H1 (cell line): Measurements from ENCODE around the gene ADGRV1.

Experiments used
- CTCF ChIP-seq, 3 experiments: IDR thresholded peaks; 1 replicate in 2 of 3; 2 replicates in 1 of 3; pipeline versions ENCODE4 v1.5.1 to v1.6.1; 2011; ENCODE audit warnings: low read length in 3 of 3, mild to moderate bottlenecking in 3 of 3, inconsistent platforms in 2 of 3, low read depth in 1 of 3, moderate library complexity in 1 of 3; ENCODE audit not compliant: insufficient read depth in 1 of 3; ENCODE audit errors: control extremely low read depth in 1 of 3
- FOSL1 ChIP-seq: IDR thresholded peaks from 2 replicates; pipeline ENCODE4 v1.6.1; 2011; ENCODE audit warnings: mild to moderate bottlenecking, low read depth, low read length, moderate library complexity; ENCODE audit not compliant: insufficient read depth
- MAFK ChIP-seq: IDR thresholded peaks from 2 replicates; pipeline ENCODE4 v1.6.1; 2012; ENCODE audit warnings: low read depth, mild to moderate bottlenecking, improper control_type of control experiment, low read length
- NRF1 ChIP-seq: IDR thresholded peaks from 2 replicates; pipeline ENCODE4 v1.6.1; 2011; ENCODE audit warnings: mild to moderate bottlenecking, low read depth, low read length, improper control_type of control experiment
- POLR2A ChIP-seq, 2 experiments: IDR thresholded peaks; 1 replicate in 1 of 2; 2 replicates in 1 of 2; pipeline ENCODE4 v1.6.1; 2011; ENCODE audit warnings: low read depth in 2 of 2, low read length in 2 of 2, mild to moderate bottlenecking in 2 of 2; ENCODE audit errors: control extremely low read depth in 1 of 2
- SP1 ChIP-seq: IDR thresholded peaks from 2 replicates; pipeline ENCODE4 v1.6.1; 2011; ENCODE audit warnings: low read depth, low read length

GRCh38 chr5:90886381-90886780, 327.8 kb downstream of the ADGRV1 start:
- no peak for TF ChIP-seq CTCF (IDR thresholded peaks at IDR 0.05; ENCODE audit: control extremely low read depth in 1 of 3, insufficient read depth in 1 of 3, low read depth in 1 of 3, low read length in 3 of 3)
- no peak for TF ChIP-seq MAFK
- no peak for TF ChIP-seq FOSL1
- TF ChIP-seq POLR2A (IDR thresholded peaks at IDR 0.05; ENCODE audit: control extremely low read depth in 1 of 2, low read depth in 2 of 2, low read length in 2 of 2), result no peak
- no peak for TF ChIP-seq SP1
- no peak for TF ChIP-seq NRF1
